ENCODE results near the gene SLC36A3. TPM values are rescaled to one million over a fixed set of nuclear protein-coding genes. Genes with fewer than 3 reads are reported as not detected.

SLC36A3 gene
- polyA plus RNA-seq, 1 experiment, result not detected

GRCh38 chr5:151345187-151345807 is 41.7 kb upstream of the SLC36A3 start:
- ChIA-PET CTCF (no interaction called here), POLR2A (no interaction called here)
- no peak for TF ChIP-seq CTCF (IDR thresholded peaks at IDR 0.05; ENCODE audit: low read depth, low read length)
- H3K9me3 ChIP-seq (ENCODE audit: control insufficient read depth, insufficient read depth, low read length), result no peaks in the 10 kb centered on the region
- H3K27ac ChIP-seq (ENCODE audit: low read depth, low read length), result no peak overlapping the region
- H3K27me3 ChIP-seq (ENCODE audit: control insufficient read depth, insufficient read depth, low read length), result peaks cover 13% of the 10 kb centered on the region
- DNase-seq (ENCODE audit: low read depth, low spot score), result no peak
- H3K4me3 ChIP-seq (ENCODE audit: low read depth, low read length), result no peak overlapping the region

DNA sequence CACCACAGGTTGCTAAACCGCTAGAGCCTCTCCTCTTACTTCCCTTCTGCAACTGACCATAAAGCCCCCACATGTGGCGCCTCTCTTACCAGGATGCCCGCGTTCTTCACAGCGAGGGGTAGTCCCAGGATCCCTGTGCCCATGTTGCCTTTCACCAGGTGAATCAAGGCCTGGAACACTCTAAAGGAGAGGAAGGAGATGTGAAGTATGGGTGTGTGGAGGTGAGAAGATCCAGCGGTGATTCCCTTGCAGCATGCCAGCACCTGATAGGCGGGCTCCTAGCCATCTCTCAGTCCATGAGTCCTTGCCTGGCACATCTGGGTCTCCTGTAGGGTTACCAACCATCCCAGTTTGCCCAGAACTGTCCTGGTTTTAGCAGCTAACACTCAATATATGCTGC is 40.5 kb upstream of the SLC36A3 start:
- Histone ChIP-seq H3K27ac (ENCODE audit: low read depth, low read length) (no peak overlapping the region), H3K27me3 (ENCODE audit: control insufficient read depth, insufficient read depth, low read length) (peaks cover 10% of the 10 kb centered on the region), H3K9me3 (ENCODE audit: control insufficient read depth, insufficient read depth, low read length) (no peaks in the 10 kb centered on the region), H3K4me3 (ENCODE audit: low read depth, low read length) (no peak overlapping the region)
- POLR2A ChIA-PET, result no interaction called here
- TF ChIP-seq CTCF (IDR thresholded peaks at IDR 0.05; ENCODE audit: low read depth, low read length), result no peak
- no peak for DNase-seq (ENCODE audit: low read depth, low spot score)
- CTCF ChIA-PET, result no interaction called here

DNA sequence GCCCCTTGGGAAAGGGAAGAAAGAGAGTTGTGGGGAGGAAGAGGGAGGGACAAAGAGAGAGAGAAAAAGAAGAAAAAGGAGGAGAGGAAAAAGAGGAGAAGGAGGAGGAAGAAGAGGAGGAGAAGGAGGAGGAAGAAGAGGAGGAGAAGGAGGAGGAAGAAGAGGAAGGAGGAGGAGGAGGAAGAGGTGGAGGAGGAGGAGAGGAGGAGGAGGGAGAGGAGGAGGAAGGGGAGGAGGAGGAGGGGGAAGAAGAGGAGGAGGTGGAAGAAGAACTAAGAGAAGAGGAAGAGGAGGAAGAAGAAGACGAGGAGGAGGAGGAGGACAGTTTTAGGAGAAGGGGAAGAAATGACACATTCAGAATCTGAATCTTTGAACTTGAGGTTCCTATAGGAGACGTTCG is 36.4 kb upstream of the SLC36A3 start:
- H3K4me3 ChIP-seq (ENCODE audit: low read depth, low read length), result no peak overlapping the region
- H3K9me3 ChIP-seq (ENCODE audit: control insufficient read depth, insufficient read depth, low read length), result no peaks in the 10 kb centered on the region
- H3K27ac ChIP-seq (ENCODE audit: low read depth, low read length), result no peak overlapping the region
- peaks cover 4% of the 10 kb centered on the region for H3K27me3 ChIP-seq (ENCODE audit: control insufficient read depth, insufficient read depth, low read length)
- no peak for DNase-seq (ENCODE audit: low read depth, low spot score)
- ChIA-PET POLR2A (no interaction called here), CTCF (no interaction called here)
- TF ChIP-seq CTCF (IDR thresholded peaks at IDR 0.05; ENCODE audit: low read depth, low read length), result no peak

GRCh38 chr5:151338734-151339133 is 35.2 kb upstream of the SLC36A3 start:
- Histone ChIP-seq H3K27ac (ENCODE audit: low read depth, low read length) (no peak overlapping the region), H3K27me3 (ENCODE audit: control insufficient read depth, insufficient read depth, low read length) (peaks cover 4% of the 10 kb centered on the region), H3K4me3 (ENCODE audit: low read depth, low read length) (no peak overlapping the region), H3K9me3 (ENCODE audit: control insufficient read depth, insufficient read depth, low read length) (no peaks in the 10 kb centered on the region)
- CTCF ChIA-PET, result no interaction called here
- no peak for TF ChIP-seq CTCF (IDR thresholded peaks at IDR 0.05; ENCODE audit: low read depth, low read length)
- POLR2A ChIA-PET, result no interaction called here
- DNase-seq (ENCODE audit: low read depth, low spot score), result no peak

GRCh38 chr5:151332857-151333256 is 29.3 kb upstream of the SLC36A3 start:
- Histone ChIP-seq H3K27ac (ENCODE audit: low read depth, low read length) (no peak overlapping the region), H3K27me3 (ENCODE audit: control insufficient read depth, insufficient read depth, low read length) (no peaks in the 10 kb centered on the region), H3K9me3 (ENCODE audit: control insufficient read depth, insufficient read depth, low read length) (no peaks in the 10 kb centered on the region), H3K4me3 (ENCODE audit: low read depth, low read length) (no peak overlapping the region)
- no peak for DNase-seq (ENCODE audit: low read depth, low spot score)
- ChIA-PET CTCF (interaction anchor here (1.0 kb wide), 1 partner anchor 16 kb away, joined by 4 read pairs; no protein-coding TSS in a partner anchor), POLR2A (no interaction called here)
- TF ChIP-seq CTCF (IDR thresholded peaks at IDR 0.05; ENCODE audit: low read depth, low read length), result no peak
